ENCODE measurements around the gene CBR3.

CBR3 gene

DNA sequence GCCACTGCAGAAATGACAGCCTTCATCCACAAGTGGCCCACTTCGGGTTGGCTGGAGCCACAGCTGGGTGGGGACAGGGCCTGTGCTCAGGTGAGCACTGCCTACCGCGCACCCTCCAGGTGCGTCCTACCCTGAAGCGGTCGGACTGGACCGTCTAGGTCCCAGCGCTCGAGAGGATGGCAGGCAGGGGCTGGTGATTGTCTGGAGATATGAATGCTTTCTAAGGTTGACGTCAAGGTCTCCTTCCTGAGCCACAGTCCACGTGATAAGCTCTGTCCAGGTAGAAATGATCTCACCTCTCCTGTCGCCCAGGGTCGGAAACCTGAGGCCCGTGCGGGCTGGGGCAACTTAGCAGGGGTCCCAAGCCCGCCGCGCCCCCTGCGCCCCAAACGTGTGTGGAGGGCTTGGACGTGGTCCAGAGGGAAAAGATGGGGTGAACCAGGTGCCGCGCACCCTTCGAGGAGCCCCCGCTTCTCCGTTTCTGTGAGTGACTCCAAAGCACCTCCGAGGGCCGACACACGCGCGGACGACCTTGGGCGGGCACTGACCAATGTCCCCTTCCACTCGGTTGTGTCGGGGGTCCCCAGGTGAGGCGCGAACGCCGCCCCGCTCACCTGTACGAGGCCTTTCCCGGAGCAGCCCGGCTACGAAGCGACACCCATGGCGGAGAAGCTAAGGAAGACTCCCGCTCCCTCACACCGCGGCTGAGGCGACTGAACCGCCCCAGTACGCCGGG is 20.9 kb downstream of the CBR3 start:
- DNase-seq (no peak), ATAC-seq (no peak)

DNA sequence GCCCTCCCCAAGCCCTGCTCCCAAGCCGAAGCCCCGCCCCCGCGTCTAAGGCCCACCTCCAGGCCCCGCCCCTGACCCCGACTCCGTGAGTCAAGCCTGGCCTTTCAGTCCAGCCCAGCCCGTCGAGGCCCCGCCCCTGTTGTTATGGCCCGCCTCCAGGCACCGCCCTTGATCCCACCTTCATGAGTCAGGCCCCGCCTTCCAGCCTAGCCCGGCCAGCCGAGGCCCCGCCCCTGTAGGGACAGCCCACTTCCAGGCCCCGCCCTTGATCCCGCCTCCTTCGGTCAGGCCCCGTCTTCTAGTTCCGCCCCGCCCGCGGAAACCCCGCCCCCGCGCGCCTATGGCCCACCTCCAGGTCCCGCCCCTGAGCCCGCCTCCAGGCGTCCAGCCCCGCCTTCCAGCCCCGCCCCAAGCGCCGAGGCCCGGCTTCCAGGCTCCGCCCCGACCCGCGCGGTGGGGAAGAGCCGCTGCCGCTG is 21.5 kb downstream of the CBR3 start:
- peak; percentile 100 for DNase-seq
- peak; percentile 92 for ATAC-seq

DNA sequence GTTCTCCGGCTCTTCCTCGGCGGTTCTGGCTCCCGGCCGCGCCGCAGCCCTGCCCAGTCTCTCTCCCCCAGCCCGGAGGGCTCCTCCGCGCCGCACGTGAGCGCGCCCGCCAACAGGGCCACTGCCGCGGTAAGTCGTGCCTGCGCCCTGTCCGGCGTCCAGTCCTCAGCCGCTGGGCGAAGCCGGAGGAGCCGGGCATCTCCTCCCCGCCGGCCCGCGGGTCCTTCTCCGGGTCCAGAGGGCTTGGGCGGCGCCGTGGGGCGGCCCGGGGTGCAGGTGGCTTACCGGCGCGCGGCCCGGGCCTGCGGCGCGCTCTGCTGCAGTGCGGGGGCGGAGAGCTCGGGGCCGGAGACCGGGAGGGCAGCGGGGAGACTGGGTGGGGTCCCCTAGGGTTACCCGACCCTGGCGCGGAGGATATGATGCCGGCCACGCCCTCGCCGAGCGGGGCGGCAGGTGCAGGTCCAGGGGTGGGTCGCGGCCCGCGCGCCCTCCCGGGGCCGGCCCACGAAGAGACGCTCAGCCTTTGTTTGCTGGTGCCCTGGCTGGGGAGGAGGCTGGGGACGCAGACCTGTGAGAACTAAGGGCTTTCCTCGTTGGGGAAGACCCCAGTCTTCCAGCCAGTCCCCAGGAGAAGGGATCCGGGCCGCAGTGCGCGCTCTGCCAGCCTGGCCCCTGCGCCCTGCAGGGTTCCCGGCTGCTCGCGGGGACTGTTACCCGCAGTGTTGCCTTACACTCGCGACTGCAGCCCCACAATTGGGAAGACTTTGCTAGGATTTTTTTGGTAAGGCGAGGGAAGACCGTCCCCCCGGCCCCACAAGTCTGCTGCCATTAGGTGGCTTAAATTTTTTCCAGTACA is 22.2 kb downstream of the CBR3 start, which contains the start of gene DOP1B:
Gene DOP1B, plus strand, starts transcription at position 10 of the 856 bp plus-strand sequence. CDS start 7,910 bp downstream, outside the sequence.
- ATAC-seq (peak; percentile 3), DNase-seq (peak; percentile 53)

DNA sequence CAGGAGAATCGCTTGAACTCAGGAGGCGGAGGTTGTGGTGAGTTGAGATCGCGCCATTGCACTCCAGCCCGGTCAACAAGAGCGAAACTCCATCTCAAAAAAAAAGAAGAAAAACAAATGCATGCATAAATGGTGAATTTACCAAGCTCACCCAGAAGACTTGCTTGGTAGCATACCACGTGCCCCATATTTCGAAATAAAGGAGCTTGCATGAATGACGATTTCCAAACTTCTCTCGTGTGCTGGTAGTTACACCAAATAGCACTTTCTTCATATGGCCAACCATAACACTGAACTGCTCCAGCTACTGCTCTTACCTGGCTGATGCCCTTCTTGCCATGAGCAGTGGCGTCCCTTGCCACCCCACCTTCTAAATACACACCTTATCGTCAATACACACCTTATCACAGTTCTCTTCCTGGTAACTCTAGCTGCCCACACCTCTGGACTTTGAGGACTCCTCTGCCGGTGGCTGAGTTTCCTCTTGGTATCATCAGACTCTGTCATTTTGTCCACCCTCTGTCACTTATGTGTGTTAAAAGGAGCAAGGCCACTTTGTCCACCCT is 24.6 kb downstream of the CBR3 start:
- DNase-seq: no peak
- ATAC-seq: no peak

DNA sequence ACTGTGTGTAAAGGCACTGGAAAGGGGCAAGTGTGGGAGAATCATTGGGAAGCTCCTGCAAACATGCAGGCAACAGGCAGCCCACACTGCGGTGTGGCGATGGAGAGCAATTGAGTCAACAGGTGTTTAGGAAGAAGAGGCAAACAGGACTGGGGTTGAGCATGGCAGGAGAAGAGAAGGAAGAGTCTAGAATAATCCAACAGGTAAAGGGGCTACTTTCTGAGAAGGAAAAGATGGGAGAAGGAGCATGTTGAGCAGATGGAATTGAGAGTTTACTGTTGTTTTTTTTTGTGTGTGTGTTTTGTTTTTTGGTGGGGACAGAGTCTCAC is 25.9 kb downstream of the CBR3 start:
- ATAC-seq (no peak), DNase-seq (no peak)

DNA sequence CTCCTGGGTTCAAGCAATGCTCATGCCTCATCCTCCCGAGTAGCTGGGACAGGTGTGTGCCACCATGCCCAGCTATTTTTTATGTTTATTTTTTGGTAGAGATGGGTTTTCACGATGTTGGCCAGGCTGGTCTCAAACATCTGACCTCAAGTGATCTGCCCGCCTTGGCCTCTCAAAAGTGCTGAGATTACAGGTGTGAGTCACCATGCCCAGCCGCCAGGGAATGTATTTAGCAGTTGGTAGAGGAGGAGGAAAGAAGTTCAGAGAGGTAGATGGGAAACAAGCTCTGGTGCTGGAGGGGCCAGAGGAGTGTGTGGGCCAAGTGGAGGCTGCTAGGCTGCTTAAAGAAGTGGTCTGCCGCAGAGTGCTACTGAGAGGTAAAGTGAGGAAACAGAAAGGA is 27.8 kb downstream of the CBR3 start:
- DNase-seq: no peak
- no peak for ATAC-seq

DNA sequence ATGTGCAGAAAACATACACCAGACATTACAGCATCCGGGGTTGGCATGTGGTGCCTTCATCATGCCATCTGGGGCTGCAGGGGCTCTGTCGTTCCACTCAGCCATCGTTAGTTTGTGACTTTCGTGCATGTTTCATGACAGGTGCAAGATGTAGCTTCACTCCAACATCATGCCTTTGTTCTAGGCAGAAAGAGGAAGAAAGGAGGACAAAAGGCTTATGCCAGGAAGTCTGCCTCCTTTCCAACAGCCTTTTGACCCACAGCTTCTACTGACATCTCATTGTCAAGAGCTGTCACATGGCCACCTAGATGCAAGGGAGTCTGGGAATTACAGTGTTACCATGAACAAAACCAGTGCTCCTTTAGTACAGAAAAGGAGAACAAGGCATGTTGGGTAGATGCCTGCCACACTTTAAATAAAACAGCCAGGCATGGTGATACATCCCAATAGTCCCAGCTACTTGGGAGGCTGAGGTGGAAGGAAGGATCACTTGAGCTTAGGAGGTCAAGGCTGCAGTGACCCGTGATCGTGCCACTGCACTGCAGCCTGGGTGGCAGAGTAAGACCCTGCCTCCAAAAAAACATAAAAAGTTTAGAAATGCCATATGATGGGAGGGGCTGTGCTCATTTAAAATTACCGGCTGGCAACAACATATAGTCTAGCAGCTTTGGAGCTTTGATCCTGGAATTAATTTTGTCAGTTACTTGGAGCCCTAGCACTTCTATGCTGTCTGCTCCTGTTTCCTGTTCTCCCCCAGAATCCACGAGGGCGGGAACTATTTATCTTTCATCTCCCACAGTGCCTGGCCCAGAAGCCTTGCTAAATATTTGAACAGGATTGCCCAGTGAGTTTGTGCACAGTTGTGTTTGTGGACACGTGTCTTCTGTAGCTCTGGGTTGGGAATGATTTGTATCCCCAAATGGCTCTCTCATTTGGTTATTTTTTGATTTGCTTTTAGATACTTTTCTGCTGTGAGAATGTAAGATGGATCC is 29.2 kb downstream of the CBR3 start:
- ATAC-seq (no peak), DNase-seq (no peak)

DNA sequence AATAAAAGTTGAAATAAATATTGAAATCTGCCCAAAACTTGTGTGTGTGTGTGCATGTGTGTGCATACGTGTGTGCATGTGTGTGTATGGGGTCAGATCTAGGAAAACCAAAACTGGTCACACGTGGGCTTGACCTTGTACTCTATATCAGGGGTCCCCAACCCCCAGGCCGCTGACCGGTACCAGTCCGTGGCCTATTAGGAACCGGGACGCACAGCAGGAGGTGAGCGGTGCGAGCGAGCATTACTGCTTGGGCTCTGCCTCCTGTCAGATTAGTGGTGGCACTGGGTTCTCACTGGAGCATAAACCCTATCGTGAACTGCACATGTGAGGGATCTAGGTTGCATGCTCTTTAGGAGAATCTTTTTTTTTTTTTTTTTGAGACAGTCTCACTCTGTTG is 30.5 kb downstream of the CBR3 start:
- ATAC-seq (no peak), DNase-seq (no peak)

DNA sequence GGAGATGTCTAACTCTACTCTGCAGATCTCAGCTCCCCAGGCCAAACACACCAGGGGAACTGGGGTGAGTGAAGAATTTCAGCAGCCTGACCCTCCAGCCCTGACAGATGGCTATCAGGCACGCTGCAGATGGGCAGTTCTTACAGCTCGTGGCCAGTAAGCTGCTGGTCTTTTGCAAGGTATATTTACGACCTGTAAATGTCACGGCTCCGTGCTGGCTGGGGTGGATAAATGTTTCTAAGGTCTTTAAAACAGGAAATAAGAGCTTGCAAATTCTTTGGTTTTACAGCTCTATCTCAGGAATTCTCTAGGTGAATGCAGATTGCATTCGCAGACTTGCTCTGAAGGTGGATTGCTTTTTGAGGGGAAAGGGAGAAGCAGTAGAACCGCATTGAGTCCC is 31.8 kb downstream of the CBR3 start:
- DNase-seq: no peak
- ATAC-seq: no peak

DNA sequence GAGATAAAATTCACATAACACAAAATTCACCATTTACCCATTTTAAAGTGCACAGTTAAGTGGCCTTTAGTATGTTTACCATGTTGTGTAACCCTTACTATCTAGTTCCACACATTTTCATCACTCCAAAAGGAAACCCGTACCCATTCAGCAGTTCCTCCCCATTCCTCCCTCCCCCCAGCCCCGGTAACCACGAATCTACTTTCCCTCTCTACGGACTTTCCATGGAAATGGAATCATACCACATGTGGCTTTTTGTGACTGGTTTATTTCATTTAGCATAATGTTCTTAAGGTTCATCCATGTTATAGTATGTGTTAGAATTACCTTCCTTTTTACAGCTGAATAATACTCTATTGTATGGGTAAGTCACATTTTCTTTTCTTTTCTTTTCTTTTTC is 32.7 kb downstream of the CBR3 start:
- DNase-seq (no peak), ATAC-seq (no peak)

DNA sequence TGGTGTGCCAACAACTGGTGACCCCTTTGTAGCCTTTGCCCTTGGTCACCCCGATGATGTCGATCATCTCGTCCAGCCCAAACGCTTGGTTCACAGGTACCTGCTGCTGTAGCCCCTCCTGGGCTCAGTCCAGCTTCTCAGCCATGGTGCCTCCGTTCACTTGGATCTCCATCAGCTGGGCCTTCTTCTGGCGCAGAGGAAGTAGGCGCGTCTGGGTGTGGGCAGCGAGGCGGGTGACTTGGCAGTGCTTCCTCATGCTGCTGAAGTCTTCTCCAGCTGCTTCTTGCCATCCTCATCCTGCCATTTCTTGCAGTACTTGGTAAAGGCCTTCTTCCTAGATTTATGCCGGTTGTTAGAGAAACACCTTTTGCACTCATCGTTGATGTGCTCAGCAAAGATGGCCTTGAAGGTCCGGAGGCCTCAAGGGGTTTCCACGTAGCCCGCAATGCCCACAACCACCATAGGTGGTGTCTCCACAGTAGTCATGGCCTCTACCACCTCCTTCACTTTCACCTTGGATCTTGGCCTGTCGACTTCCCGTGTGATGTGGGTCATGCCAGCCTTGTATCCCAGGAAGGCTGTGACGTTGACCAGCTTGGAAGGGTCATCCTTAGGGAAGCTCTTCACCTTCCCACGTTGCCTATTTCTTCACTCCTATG is 34.7 kb downstream of the CBR3 start:
- no peak for DNase-seq
- no peak for ATAC-seq

DNA sequence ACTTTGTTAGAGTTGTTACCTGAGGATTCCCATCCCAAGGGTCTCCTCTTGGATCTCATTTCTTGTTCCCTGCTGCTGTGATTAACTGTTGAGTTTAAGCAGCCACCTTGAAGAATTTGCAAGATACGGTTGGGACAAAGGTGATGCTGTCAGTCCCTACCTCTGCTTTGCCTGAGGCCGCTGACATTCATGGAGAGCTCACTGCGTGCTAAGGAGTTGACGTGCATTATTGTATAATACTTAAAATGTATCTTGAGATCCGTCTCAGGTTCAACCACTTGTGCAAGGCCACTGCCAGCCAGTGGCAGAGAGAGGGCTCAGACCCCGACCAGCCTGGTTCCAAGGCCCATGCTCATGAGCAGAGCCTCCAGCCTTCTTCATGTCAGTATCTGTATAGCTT is 35.9 kb downstream of the CBR3 start:
- DNase-seq: no peak
- ATAC-seq: no peak

DNA sequence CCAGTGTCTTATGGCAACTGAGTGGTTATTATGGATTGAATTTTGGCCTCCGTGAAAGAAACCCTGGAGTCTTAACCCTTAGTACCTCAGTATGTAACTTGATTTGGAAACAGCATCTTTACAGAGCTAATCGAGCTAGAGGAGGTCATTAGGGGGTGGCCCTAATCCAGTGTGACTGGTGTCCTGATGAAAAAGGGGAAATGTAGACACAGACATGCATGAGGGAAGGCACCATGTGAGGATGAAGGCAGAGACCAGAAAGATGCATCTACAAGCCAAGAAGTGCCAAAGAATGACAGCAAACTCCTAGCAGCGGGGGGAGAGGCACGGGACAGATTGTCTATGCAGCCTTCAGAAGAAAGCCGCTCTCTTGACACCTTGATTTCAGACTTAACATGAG is 36.5 kb downstream of the CBR3 start:
- no peak for ATAC-seq
- DNase-seq: no peak

DNA sequence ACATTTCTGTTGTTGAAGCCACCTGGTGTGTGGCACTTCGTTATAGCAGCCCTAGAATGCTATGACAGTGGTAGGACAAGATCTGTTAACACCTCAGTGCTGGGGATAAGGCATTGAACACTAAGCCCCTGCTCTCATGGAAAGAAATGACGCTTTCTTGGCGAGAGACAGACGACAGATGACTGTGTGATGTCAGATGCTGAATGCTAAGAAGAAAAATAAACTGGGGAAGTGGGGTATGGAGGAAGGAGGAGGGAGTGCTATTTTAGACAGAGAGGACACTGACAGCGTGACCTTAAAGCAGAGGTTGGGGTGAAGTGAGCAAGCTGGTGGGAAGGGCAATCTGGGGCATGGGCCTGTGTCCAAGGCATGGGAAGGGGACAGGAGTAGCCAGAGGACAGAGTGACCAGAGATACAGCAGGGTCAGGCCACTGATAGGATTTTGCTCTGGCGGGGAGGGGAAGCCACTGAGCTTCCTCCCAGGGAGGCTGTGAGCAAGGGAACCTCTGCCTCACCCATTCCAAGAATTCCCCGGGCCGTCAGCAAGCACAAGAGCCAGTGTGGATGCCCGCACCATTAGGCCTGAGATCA is 37.0 kb downstream of the CBR3 start:
- ATAC-seq (no peak), DNase-seq (no peak)

DNA sequence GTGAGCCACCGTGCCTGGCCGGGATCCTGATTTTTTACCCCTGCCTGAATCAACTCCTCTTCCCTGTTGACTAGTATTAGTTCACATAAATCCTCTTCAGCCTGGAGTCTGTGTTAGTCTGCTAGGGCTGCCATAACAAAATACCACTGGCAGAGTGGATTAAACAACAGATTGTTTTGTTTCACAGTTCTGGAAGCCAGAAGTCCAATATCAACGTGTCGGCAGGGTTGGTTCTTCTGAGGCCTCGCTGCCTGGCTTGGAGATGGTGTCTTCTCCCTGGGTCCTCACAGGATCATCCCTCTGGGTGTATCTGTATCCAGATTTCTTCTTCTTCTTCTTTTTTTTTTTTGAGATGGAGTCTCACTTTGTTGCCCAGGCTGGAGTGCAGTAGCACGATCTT is 39.9 kb downstream of the CBR3 start:
- no peak for ATAC-seq
- no peak for DNase-seq

DNA sequence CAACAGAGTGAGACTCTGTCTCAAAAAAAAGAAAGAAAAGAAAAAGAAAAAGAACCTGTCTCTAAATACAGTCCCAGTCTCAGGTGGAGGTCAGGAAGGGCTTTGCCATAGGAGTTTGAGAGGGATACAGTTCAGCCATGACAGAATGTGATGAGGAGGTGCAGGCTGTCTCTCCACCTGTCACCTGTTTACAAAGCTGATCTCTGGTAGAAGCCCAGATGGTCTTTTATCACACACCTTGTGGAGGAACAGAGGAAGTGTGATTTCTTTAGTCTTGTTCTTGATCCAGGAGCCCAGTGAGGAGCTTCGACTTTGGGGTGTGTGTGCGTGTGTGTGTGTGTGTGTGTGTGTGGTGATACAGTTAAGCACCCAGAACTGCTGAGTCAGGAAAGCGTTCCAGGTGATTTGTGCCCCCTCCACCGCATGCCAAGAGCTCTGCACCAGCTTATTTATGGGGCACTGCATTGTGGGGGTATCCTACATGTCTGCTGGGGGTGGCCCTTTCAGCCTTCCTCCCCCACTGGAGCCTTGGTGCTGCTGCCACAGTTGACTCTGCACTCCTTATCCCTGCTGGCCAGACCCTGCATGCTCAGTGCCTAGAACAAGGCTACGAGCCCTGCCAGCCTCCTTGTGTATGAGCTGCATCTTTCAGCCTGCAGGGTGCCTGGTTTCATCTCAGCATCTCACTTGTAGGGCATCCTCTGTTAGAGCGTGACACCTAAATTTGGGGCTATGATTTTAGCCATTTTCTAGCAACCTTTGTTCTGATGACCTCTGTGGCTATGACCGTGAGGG is 41.1 kb downstream of the CBR3 start:
- ATAC-seq (no peak), DNase-seq (no peak)

DNA sequence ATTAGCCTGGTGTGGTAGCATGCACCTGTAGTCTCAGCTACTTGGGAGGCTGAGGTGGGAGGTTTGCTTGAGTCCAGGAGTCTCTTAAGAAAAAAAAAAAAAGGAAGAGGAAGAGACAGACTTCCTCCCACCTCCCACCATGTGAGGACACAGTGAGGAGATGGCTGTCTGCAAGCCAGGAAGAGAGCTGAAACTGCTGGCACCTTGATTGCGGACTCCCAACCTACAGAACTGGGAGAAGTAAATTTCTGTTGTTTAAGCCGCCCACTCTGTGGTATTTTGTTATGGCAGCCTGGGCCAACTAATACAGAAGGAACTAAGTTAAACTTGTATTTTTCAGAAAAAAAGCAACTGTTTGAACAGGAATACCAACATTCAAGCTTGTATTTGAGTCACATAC is 43.5 kb downstream of the CBR3 start:
- DNase-seq: no peak
- no peak for ATAC-seq

DNA sequence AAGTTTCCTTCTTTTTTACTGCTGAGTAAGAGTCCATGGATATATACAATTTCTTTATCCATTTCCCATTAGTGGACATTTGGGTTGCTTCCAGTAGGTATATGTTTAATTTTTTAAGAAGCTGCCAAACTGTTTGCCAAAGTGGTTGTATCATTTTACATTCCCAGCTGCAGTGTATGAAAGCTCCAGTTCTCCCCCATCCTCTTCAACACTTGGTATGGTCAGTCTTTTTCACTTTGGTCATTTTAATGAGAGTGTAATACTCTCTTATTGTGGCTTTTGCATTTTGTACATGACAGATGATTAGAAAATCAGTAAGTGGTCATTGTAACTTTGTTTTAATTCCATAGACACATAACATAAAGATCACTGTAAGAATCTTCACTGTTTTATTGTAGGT is 44.3 kb downstream of the CBR3 start:
- ATAC-seq: no peak

DNA sequence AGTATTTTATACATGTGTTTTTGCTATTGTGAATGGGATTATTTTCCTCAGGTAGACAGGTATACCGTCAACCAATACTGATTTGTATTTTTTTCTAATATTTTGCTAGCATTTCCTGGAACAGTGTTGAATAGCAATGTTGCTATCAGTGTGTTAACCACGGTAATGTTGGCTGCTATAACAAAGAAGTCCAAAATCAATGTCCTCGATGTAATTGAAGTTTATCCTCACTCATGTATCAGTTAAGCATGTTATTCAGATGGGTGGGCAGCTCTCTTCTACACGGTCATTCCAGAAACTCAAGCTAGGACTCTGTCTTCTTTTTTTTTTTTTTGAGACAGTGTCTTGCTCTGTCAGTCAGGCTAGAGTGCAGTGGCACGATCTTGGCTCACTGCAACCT is 46.1 kb downstream of the CBR3 start:
- DNase-seq (no peak), ATAC-seq (no peak)

More for the DNA sequence above, 44.3 kb downstream of the CBR3 start:
- DNase-seq: no peak

DNA sequence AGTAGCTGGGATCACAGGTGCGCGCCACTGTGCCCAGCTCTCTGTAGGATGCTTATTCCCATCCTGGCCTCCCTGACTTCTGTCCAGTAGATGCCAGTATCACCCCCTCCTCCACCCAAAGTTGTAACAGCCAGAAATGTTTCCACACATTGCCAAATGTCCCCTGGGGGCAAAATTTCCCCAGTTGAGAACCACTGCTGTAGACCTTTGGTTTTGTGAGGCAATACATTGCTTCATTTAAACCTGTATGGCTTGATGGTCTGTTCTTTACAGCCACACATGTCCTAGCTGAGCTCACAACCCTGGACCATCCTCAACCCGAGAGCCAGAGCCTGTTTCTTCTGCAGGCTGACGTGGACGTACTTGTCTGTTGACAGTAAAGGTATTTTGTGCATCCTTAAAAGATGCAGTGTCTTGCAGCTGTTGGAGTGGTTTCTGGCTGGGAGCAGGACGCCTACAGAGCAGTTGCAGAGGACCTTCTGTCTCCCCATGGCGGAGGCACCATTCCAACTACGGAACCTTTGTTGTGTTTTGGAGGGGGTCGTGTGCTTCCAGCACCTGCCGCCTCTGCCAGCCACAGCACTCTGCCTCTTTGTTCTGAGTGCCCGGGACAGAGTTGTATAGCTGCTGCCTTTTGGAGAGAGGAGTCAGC is 48.4 kb downstream of the CBR3 start:
- DNase-seq: no peak

More for the DNA sequence above, 48.4 kb downstream of the CBR3 start:
- no peak for ATAC-seq
